Left hindlimb (tissue), 1 donor: ENCODE measurements around the gene CCDC124.
"Not testable (repeated sequence)": the region's sequence is repeated elsewhere in the genome, so short reads cannot be mapped to it uniquely, and the experiment has no call there.

Experiments used
- DNase-seq: peaks from one replicate; pipeline ENCODE4 v3.0.0-alpha.2; 2018

Gene CCDC124

GRCh38 chr19:17932485-17933338 lies at the start of gene CCDC124:
Gene CCDC124, plus strand, starts transcription at chr19:17933015. Its CDS starts 3,406 bp downstream, at chr19:17936421.
- DNase-seq, result peak; percentile 92

- no peak for DNase-seq
These were observed 49.0 kb upstream of the CCDC124 start for GRCh38 chr19:17883627-17884410.

GRCh38 chr19:17886515-17886914 lies 46.3 kb upstream of the CCDC124 start:
- DNase-seq, result no peak

- not testable (repeated sequence) for DNase-seq
These were observed 45.6 kb upstream of the CCDC124 start for GRCh38 chr19:17887221-17887620.

GRCh38 chr19:17888260-17888659 lies 44.6 kb upstream of the CCDC124 start:
- DNase-seq, result no peak

GRCh38 chr19:17889609-17890214 lies 43.1 kb upstream of the CCDC124 start:
- DNase-seq, result peak; percentile 60

GRCh38 chr19:17893766-17894165 lies 39.0 kb upstream of the CCDC124 start:
- DNase-seq, result no peak

GRCh38 chr19:17902701-17903100 lies 30.1 kb upstream of the CCDC124 start:
- no peak for DNase-seq

- no peak for DNase-seq
These were observed 24.6 kb upstream of the CCDC124 start for GRCh38 chr19:17908244-17908643.

GRCh38 chr19:17909003-17909732 lies 23.6 kb upstream of the CCDC124 start:
- DNase-seq, result no peak

GRCh38 chr19:17910791-17911360 lies 21.9 kb upstream of the CCDC124 start:
- DNase-seq, result no peak

GRCh38 chr19:17915940-17916593 lies 16.7 kb upstream of the CCDC124 start:
- DNase-seq, result no peak

- not testable (repeated sequence) for DNase-seq
These were observed 14.7 kb upstream of the CCDC124 start for GRCh38 chr19:17918151-17918550.

GRCh38 chr19:17919122-17919521 lies 13.7 kb upstream of the CCDC124 start:
- not testable (repeated sequence) for DNase-seq

- DNase-seq, result no peak
These were observed 12.3 kb upstream of the CCDC124 start for GRCh38 chr19:17920527-17920926.

- no peak for DNase-seq
These were observed 10.7 kb upstream of the CCDC124 start for GRCh38 chr19:17922138-17922537.

GRCh38 chr19:17926044-17926443 lies 6.8 kb upstream of the CCDC124 start:
- DNase-seq, result no peak

- no peak for DNase-seq
These were observed 3.8 kb upstream of the CCDC124 start for GRCh38 chr19:17929056-17929455.

- no peak for DNase-seq
These were observed 1.2 kb upstream of the CCDC124 start for GRCh38 chr19:17931532-17932191.

- no peak for DNase-seq
These were observed 757 bp downstream of the CCDC124 start for GRCh38 chr19:17933414-17934129.

- DNase-seq, result no peak
These were observed 3.6 kb downstream of the CCDC124 start for GRCh38 chr19:17936379-17936778.
